HAP-1 (cell line): Measurements from ENCODE around the gene MED15.
"Not testable (repeated sequence)": the region's sequence is repeated elsewhere in the genome, so short reads cannot be mapped to it uniquely, and the experiment has no call there.

ENCODE experiments used
- DNase-seq, 2 experiments: peaks; one replicate each; pipeline ENCODE4 v3.0.0-alpha.2; 2016 to 2020; ENCODE audit warnings: low spot score in 2 of 2
- H3K27me3 ChIP-seq: fragments of 250-450 bp; sonication (Bioruptor Pico); 2 replicates; pipeline ENCODE4 v1.5.1; 2020; ENCODE audit warnings: low read depth, mild to moderate bottlenecking, moderate library complexity
- H3K36me3 ChIP-seq: fragments of 250-450 bp; sonication (Bioruptor Pico); replicated peaks from 2 replicates; pipeline ENCODE4 v1.5.1; 2020; ENCODE audit warnings: mild to moderate bottlenecking
- H3K4me1 ChIP-seq: fragments of 250-450 bp; sonication (Bioruptor Pico); 2 replicates; pipeline ENCODE4 v1.5.1; 2020; ENCODE audit warnings: mild to moderate bottlenecking
- H3K4me3 ChIP-seq: fragments of 250-450 bp; sonication (Bioruptor Pico); 2 replicates; pipeline ENCODE4 v1.5.1; 2020; ENCODE audit warnings: mild to moderate bottlenecking, moderate library complexity
- H3K9me3 ChIP-seq: fragments of 250-450 bp; sonication (Bioruptor Pico); 2 replicates; pipeline ENCODE4 v1.5.1; 2020; ENCODE audit warnings: mild to moderate bottlenecking, moderate library complexity
- in situ Hi-C: fragments of 300-500 bp; cut with MboI; formaldehyde crosslinking; loops from 3 replicates; pipeline ENCODE4 v1.14.3; 2020; ENCODE audit warnings: low sequenced_read_pairs, inconsistent platforms, mixed read lengths

MED15 gene

DNA sequence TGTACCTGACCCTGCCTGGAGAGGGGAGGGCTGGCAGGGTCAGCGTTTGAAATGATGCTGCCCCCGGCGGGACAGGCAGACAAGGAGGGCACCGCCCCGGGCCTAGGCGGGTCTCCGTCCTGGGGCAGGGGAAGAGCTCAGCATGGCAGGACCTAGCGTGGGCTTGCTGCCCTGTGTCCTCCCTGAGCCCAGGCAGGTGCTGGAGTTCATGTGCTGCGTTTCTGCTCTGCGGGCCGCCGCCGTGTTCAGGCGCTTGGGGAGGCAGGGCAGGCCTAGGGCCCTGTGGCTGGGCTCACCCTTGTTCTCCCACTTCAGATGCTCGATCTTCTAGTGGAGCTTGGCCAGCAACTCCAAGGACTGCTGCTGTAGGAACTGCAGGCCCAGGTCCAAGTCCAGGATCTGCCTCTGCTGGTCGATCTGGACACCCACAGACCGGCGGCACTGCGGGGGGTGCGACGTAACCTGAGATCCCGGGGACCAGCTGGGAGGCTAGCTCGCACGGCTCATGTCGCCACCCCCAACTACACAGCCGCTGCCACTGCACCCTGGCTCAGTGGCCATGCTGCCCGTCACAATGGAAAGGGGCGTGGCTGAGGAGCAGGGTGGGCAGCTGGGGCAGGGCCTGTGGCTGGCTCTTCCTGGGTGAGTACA, 84.4 kb downstream of the MED15 start:
- Histone ChIP-seq H3K4me3 (no peak overlapping the region), H3K4me1 (no peaks in the 10 kb centered on the region; the same call in 1 of the 2 replicates), H3K9me3 (no peaks in the 10 kb centered on the region), H3K27me3 (no peaks in the 10 kb centered on the region), H3K36me3 (peaks cover 5% of the 10 kb centered on the region)
- in situ Hi-C loops: no loop called here
- DNase-seq: no peak

DNA sequence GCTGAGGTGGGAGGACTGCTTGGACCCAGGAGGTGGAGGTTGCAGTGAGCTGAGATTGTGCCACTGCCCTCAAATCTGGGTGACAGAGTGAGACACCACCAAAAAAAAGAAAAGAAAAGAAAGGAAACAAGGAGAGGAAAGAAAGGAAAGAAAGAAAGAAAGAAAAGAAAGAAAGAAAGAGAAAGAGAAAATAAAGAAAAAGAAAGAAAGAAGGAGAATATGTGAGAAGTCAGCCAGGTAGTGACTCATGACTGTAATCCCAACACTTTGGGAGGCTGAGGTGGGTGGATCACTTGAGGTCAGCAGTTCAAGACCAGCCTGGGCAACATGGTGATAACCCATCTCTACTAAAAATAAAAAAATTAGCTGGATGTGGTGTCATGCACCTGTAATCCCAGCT, 86.6 kb downstream of the MED15 start:
- DNase-seq, H3K9me3 ChIP-seq, H3K36me3 ChIP-seq, in situ Hi-C loops, H3K4me3 ChIP-seq, H3K27me3 ChIP-seq, H3K4me1 ChIP-seq: not testable (repeated sequence)

DNA sequence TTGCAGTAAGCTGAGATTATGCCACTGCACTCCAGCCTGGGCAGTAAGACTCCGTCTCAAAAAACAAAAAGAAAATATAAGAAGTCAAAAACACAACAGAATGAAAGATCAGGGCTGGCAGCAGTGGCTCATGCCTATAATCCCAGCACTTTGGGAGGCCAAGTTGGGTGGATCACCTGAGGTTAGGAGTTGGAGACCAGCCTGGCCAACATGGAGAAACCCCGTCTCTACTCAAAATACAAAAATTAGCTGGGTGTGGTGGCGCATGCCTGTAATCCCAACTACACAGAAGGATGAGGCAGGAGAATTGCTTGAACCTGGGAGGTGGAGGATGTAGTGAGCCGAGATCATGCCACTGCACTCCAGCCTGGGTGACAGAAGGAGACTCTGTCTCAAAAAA, 87.1 kb downstream of the MED15 start:
- H3K36me3 ChIP-seq, in situ Hi-C loops, H3K27me3 ChIP-seq: not testable (repeated sequence)

DNA sequence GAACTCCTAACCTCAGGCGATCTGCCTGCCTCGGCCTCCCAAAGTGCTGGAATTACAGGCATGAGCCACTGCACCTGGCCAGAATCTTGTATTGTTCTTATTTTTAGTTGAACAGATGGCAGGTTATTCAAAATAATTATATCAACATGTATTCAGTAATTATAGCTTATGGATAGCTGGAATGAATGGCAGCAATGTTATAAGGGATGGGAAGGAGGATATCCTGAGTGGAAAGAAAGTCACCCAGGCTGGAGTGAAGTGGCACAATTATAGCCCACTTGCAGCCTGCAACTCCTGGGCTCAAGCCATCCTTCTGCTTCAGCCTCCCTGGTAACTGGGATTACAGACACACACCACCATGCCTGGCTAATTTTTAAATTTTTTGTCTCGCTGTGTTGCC, 88.1 kb downstream of the MED15 start:
- Histone ChIP-seq H3K36me3 (no peaks in the 10 kb centered on the region), H3K27me3 (no peaks in the 10 kb centered on the region), H3K4me1 (no peaks in the 10 kb centered on the region; the same call in 1 of the 2 replicates), H3K4me3 (no peak overlapping the region), H3K9me3 (no peaks in the 10 kb centered on the region)
- in situ Hi-C loops: no loop called here
- DNase-seq: no peak

More for the DNA sequence above, 87.1 kb downstream of the MED15 start:
- DNase-seq, H3K4me1 ChIP-seq, H3K9me3 ChIP-seq, H3K4me3 ChIP-seq: not testable (repeated sequence)

DNA sequence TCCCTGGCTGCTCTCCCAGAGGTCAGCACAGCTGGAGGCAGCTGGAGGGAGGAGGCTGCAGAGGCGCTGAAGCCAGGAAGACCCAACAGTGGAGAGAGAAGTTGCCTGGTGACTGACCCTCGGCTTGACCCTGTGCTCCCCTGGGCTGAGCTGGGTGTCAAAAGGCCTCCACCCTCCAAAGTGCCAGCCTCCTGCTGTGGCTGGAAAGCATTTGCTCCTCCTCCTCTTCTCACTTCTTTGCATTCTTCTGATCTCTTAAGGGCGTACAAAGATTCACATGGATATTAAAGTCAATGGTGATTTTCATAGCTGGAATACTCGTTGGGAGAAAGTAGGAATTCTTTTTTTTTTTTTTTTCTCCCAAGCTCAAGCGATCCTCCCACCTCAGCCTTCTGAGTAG, 91.7 kb downstream of the MED15 start:
- no peak overlapping the region for H3K4me3 ChIP-seq
- in situ Hi-C loops: no loop called here
- H3K27me3 ChIP-seq: no peaks in the 10 kb centered on the region
- no peaks in the 10 kb centered on the region for H3K36me3 ChIP-seq
- no peaks in the 10 kb centered on the region; the same call in 1 of the 2 replicates for H3K4me1 ChIP-seq
- no peak for DNase-seq
- H3K9me3 ChIP-seq: no peaks in the 10 kb centered on the region

DNA sequence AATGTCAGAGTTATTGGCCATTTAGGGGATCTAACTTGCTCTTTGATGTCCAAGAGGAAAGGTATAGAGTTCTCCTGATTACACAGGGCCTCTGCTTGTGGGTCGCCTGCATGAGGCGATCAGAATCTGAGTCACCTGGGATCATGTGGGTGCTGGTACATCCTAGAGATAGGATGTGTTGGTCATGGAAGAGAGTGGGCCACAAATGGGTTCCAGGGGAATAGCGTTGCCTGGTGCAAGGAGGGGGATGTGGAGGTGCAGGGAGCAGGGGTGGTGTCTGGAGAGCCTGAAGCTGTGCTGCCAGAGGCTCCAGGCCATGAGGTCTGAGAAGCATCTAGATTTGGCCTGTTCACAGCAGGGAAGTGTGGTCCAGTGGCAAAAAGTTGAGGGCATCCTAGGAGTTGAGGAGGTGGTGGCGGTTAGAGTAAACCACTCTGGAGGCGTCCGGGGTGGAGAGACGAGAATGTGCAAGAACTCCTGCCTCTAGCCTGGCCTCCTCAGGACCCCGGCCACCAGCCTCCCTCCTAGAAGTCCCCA, 92.8 kb downstream of the MED15 start:
- Histone ChIP-seq H3K4me1 (no peaks in the 10 kb centered on the region; the same call in 1 of the 2 replicates), H3K27me3 (no peaks in the 10 kb centered on the region), H3K4me3 (no peak overlapping the region), H3K36me3 (no peaks in the 10 kb centered on the region), H3K9me3 (no peaks in the 10 kb centered on the region)
- no peak for DNase-seq
- in situ Hi-C loops: no loop called here

DNA sequence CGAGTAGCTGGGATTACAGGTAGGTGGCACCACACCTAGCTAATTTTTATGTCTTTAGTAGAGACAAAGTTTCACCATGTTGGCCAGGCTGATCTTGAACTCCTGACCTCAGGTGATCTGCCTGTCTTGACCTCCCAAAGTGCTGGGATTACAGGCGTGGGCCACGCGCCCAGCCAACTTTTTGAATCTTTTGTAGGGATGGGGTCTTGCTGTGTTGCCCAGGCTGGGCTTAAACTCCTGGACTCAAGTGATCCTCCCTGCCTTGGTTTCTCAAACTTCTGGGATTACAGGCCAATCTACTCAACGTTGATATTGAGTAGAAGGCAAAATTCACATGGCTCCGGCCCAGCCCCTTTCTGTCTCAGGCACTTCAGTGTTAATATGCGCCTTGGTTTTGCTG, 93.9 kb downstream of the MED15 start:
- Histone ChIP-seq H3K9me3 (no peaks in the 10 kb centered on the region), H3K4me3 (no peak overlapping the region), H3K36me3 (no peaks in the 10 kb centered on the region), H3K27me3 (no peaks in the 10 kb centered on the region), H3K4me1 (no peaks in the 10 kb centered on the region)
- DNase-seq: no peak
- in situ Hi-C loops: no loop called here

DNA sequence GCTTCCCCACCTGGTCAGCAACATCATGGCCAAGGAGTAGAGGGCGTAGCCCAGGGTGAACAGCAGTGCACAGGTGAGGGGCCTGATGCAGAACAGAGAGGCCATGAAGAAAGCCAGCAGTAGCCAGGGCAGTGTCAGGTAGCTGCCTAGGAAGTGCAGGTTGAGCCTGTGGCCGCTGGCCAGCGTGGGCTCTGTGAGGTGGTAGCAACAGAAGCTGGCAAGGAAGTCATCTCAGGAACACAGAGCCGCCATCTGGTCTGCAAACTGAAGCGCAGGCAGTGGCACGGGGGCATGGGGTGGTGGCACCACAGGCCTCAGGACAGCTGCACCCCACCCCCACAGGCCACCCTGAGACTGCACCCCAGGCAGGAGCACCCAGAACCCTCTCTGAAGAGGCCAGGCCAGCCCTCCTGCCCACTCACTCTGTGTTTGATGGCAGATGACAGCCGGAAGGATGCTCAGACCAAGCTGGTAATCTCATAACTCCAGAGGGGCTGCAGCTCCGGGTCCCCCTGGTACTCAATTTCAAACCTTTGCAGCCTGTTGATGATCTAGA, 95.3 kb downstream of the MED15 start:
- Histone ChIP-seq H3K27me3 (no peaks in the 10 kb centered on the region), H3K4me3 (no peak overlapping the region), H3K4me1 (no peaks in the 10 kb centered on the region), H3K36me3 (no peaks in the 10 kb centered on the region), H3K9me3 (no peaks in the 10 kb centered on the region)
- no peak for DNase-seq
- in situ Hi-C loops: no loop called here

DNA sequence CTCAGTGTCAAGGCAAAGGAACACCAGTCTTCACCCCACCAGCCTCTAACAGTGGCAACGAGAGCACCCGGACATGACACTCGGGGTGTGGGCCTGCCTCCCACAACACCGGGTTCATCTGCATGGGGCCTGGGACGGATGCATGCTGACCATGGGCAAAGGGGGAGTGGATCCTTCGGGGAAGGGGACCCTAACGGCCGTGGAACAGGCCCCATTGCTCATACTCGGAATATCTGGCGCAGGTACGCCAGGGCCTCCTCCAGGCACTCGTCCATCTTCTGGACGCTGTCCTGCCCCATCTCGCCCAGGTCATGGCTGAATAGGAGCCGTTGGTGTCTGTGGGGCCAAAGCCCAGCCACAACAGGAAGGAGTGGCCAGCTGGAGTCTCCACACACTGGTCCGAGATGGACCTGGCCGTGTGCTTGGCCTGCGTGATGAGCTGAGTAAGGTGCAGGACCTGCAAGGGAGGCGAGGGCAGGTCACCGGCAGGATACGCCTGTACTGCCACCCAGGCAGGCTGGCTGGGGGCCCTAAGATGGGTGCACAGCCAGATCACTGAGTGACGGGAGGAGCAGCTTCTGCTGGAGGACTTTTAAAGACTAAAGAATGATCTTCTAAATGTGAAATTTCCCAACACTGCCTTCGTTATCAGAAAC, 96.8 kb downstream of the MED15 start:
- no peaks in the 10 kb centered on the region for H3K9me3 ChIP-seq
- H3K4me3 ChIP-seq: no peak overlapping the region
- in situ Hi-C loops: no loop called here
- H3K36me3 ChIP-seq: no peaks in the 10 kb centered on the region
- no peak for DNase-seq
- H3K4me1 ChIP-seq: no peaks in the 10 kb centered on the region
- no peaks in the 10 kb centered on the region for H3K27me3 ChIP-seq

DNA sequence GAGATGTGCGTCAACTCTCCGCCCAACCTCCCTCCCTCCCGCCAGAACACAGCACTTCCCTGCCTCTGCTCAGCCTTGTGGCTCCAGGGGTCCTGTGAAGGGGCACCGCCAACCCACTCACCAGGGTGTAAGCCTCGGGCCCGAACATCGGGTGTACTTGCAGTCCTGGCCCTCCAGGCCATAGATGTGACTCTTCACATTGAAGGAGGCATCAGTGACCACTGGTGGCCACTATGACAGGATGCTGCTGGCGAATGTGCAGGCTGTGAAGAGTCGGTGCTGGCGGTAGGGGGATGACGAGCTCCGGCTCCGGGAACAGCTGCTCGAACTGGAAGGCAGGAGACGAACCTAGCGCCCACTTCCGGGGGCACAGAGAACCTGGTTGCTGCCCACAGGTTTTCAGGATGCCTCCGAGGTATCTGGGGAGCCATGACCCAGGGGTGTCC, 97.4 kb downstream of the MED15 start:
- Histone ChIP-seq H3K27me3 (no peaks in the 10 kb centered on the region), H3K9me3 (no peaks in the 10 kb centered on the region), H3K36me3 (no peaks in the 10 kb centered on the region), H3K4me3 (no peak overlapping the region), H3K4me1 (no peaks in the 10 kb centered on the region)
- in situ Hi-C loops: no loop called here
- no peak for DNase-seq

DNA sequence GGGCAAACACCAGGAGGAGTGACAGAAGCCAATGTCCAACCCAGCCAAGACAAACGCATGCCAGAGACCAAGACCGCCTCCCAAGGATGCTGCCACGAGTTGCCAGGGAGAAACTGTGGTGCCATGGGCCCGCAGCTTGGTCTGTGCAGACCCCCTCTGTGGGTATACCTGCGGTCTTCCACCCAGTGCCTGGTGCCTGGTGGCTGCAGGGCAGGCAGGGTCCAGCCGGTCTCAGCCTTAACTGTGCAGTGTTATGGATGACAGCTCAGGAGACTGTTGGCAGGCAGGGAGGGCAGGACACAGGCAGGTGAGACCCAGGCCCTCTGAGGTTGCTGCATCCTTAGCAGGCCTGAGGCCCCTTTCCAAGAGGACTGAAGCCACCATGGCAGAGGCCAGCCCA, 97.9 kb downstream of the MED15 start:
- no peaks in the 10 kb centered on the region for H3K36me3 ChIP-seq
- no peak overlapping the region for H3K4me3 ChIP-seq
- H3K4me1 ChIP-seq: no peaks in the 10 kb centered on the region
- in situ Hi-C loops: no loop called here
- no peaks in the 10 kb centered on the region for H3K27me3 ChIP-seq
- no peaks in the 10 kb centered on the region for H3K9me3 ChIP-seq
- no peak for DNase-seq

DNA sequence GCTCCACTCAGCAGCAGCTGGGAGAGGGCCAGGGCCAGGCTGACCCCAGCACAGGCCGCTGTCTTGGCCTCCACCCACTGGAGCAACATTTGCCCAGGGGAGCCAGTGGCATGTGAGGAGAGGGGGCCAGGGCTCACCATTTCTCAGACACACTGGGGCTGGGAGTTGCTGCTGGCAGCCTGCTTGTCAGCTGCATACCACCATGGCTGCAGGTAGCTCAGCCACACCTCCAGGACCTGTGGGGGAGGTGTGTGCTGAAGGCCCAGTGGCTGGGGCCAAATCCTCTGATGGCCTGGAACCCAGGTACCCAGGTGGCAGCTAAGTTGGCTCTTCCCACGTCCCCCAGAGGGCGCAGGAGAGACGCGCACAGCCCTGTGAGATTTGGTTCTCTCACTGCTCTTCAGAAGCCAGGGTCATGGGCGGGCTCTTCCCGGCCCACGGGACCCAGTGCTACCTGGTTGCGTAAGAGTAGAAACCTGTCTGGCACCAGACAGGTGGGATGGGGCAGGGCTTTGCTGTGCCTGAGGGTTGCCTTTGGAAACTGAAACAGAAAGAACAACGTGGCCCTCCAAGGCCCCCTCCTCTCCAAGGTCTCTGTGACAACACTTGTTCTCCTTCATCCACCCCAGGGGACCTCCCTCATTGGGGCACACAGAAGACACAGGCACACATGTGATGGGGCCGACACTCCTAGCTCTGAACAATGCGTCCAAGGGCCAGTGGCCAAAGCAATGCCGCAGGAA, 98.8 kb downstream of the MED15 start:
- Histone ChIP-seq H3K4me1 (no peaks in the 10 kb centered on the region), H3K9me3 (no peaks in the 10 kb centered on the region), H3K4me3 (no peak overlapping the region), H3K27me3 (no peaks in the 10 kb centered on the region), H3K36me3 (no peaks in the 10 kb centered on the region)
- in situ Hi-C loops: no loop called here
- DNase-seq: peak; percentile 44 to 74

DNA sequence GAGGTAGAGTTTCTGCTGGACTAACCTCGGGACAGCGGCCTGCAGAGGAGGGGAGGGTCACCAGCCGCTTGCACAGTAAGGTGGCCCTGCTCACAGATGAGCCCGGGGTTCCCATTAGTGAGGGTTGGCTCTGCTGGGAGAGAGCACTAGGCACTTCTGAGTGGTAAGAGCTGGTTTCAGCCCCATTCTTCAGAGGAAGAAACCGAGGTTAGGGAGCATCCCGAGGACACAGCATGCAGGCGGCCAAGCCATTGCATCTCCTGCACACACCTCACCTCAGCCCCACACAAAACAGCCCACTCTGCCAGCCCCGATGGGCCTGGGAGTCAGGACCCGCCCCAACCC, 99.3 kb downstream of the MED15 start:
- Histone ChIP-seq H3K4me1 (no peaks in the 10 kb centered on the region), H3K27me3 (no peaks in the 10 kb centered on the region), H3K4me3 (no peak overlapping the region), H3K36me3 (no peaks in the 10 kb centered on the region), H3K9me3 (no peaks in the 10 kb centered on the region)
- in situ Hi-C loops: no loop called here
- DNase-seq: no peak
